KBM-7 (cell line): ENCODE data around the gene VPS33A.
A peak's percentile ranks its signal among the peaks of the same experiment; 100 is the strongest.
"Not testable (repeated sequence)": the region's sequence is repeated elsewhere in the genome, so short reads cannot be mapped to it uniquely, and the experiment has no call there.

ENCODE experiments used
- DNase-seq: peaks from one replicate; pipeline ENCODE4 v3.0.0-alpha.2; 2015
- in situ Hi-C: fragments of 300-500 bp; cut with MboI; formaldehyde crosslinking; loops from 2 replicates; pipeline ENCODE4 v1.14.3; 2020; ENCODE audit warnings: low sequenced_read_pairs, low pct_unique_long_range_greater_than_20kb, mixed read lengths

The VPS33A gene

DNA sequence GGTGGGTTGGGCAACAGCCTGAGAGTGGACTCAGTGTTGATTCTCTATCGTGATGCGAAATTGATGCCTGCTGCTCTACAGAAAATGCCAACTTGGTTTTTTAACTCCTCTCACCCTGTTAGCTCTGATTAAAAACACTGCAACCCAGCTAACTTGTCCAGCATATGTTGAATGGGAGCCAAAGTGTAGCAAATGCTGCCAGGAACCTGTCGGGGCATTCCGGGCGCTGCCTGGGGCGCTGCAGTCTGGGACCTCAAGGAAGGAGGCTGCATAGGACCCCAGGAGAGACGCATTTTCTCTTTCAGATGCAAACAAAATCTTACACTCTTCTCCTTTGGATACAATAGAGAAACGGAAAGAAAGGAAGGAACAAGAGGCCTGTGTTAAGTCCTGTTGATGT is 58.9 kb downstream of the VPS33A start:
- in situ Hi-C loops: no loop called here
- no peak for DNase-seq

DNA sequence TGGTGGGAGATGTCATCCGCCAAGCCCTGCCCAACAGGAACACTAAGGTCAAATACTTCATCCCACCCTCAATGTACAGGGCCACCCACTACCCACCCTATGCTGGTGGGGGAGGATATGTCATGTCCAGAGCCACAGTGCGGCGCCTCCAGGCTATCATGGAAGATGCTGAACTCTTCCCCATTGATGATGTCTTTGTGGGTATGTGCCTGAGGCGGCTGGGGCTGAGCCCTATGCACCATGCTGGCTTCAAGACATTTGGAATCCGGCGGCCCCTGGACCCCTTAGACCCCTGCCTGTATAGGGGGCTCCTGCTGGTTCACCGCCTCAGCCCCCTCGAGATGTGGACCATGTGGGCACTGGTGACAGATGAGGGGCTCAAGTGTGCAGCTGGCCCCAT is 59.3 kb downstream of the VPS33A start:
- in situ Hi-C loops: no loop called here
- no peak for DNase-seq

DNA sequence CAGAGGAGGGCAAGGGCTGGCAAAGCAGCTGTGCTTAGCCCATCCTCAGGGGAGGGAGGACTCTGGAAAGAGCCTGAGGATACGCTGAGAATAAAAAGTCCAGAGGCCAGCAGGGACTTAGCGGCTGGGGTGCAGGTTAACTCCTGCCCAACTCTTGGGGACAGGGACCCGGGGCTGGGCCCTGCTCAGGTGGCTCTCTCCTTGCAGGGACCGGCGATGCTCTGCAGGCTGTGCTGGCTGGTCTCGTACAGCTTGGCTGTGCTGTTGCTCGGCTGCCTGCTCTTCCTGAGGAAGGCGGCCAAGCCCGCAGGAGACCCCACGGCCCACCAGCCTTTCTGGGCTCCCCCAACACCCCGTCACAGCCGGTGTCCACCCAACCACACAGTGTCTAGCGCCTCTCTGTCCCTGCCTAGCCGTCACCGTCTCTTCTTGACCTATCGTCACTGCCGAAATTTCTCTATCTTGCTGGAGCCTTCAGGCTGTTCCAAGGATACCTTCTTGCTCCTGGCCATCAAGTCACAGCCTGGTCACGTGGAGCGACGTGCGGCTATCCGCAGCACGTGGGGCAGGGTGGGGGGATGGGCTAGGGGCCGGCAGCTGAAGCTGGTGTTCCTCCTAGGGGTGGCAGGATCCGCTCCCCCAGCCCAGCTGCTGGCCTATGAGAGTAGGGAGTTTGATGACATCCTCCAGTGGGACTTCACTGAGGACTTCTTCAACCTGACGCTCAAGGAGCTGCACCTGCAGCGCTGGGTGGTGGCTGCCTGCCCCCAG is 60.0 kb downstream of the VPS33A start:
- in situ Hi-C loops: no loop called here
- no peak for DNase-seq

DNA sequence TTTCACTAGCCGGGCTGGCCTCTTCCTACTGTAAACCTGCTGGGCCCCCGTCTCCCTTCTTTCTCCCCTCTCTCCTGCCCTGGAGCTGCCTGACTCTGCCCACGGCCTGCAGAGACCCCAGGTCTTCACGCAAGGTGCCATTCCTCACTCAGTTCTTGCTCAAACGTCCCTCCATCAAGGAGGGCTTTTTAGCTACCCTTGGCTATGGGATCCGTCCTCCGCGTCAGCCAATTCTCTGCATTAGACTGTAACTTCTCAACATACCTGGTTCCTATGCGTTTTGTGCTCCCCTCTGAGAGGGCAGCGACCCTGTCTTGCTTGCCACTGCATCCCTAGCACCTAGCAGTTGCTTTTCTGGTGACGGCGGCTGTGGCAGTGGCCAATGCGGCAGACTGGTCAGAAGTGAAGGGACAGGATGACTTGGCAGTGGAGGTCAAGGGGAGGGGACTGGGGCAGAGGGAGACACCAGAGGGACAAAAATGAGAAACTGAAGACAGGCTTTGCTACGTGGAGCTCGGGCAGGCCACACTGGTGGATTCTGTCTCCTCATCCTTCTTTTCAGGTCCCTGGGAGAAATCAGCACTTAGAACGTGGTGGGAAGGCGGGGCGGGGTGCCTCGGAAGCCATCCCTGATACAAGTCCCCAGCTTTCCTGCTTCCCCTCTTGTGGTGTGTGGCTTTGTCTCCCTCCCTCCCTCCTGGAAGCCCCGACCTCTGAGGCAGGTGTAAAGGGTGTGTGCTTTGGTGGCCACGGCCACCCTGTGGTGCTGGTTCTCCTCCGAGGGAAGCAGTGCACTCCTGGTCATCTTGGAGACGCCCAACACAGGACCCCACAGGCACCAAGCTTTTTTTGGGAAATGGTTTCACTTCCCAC is 61.0 kb downstream of the VPS33A start:
- DNase-seq: no peak

DNA sequence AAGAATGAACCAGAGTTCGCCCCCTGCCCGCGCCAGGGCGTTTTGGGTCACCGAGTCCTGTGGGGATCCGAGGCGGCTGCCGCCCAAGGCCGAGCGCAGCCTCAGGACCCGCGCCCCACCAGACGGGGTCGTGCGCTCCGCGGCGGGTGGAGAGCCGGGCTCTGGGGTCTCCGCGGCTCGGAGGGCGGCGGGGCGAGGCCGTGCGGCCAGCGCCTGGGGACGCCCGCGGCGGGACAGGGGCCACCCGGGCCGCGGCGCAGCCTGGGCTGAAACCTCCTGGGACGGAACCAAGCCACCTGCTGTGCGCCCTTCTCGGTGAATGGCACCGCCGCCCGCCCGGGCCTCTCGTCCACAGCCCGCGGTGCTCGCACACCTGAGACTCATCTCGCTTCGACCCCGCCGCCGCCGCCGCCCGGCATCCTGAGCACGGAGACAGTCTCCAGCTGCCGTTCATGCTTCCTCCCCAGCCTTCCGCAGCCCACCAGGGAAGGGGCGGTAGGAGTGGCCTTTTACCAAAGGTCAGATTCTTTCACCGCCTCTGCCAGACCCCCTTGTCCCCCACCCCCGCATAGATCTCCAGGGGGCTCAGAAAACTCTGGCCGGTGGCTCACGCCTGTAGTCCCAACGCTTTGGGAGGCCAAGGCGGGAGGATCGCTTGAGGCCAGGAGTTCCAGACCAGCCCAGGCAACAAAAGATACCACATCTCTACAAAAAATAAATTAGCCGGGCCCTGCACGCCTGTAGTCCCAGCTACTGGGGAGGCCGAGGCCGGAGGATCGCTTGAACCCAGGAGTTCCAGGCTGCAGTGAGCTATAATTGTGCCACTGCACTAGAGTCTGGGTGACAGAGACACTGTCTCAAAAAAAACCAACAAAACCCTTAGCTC is 61.9 kb downstream of the VPS33A start:
- in situ Hi-C loops: no loop called here
- no peak for DNase-seq

More for the DNA sequence above, 61.0 kb downstream of the VPS33A start:
- in situ Hi-C loops: no loop called here

DNA sequence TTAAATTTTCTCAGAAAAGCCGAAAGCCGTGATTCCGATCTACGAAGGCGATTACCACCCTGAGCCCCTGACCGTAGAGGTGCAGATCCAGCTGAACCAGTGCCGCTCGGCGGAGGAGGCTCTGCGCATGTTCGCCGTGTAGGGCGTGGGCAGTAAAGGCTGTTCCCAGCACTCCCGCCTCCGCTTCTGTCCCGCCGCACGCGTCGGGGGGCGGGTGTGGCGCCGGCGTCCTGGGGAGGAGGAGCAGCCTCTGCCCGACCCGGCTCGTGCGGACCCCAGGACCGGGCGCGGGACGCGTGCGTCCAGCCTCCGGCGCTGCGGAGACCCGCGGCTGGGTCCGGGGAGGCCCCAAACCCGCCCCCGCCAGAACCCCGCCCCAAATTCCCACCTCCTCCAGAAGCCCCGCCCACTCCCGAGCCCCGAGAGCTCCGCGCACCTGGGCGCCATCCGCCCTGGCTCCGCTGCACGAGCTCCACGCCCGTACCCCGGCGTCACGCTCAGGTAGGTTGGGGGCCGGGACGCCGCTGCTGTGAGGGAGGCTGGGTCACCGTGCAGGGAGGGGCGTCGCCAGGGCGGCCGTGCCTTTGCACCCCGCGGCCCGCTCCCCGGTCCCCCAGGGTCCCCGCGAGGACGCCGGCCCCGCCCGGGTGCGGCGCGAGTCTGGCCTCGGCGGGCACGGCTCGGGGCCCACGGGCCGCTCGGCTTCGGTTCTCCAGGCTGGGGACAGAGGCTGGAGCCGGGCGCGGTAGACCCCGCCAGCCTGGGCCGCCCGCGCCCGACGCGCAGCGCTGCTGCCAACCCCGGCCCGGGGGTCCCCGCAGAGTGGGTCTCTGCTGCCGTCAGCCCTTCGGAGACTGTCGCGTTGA is 62.8 kb downstream of the VPS33A start, which contains the start of gene B3GNT4:
Gene B3GNT4, plus strand, starts transcription at position 409 of the 866 bp plus-strand sequence. CDS start 910 bp downstream, outside the sequence.
- in situ Hi-C loops: no loop called here
- peak; percentile 62 for DNase-seq

DNA sequence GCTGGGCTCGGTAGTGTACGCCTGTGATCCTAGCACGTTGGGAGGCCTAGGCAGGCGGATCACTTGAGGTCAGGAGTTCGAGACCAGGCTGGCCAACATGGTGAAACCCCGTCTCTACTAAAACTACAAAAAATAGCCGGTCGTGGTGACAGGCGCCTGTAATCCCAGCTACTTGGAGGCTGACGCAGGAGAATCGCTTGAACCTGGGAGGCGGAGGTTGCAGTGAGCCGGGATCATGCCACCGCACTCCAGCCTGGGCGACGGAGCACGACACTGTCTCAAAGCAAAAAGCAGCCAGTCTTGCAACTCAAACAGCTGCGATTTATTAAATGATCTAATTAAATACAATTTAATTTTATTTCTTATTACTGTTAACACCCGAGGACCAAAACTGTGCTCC is 63.5 kb downstream of the VPS33A start:
- in situ Hi-C loops, DNase-seq: not testable (repeated sequence)

DNA sequence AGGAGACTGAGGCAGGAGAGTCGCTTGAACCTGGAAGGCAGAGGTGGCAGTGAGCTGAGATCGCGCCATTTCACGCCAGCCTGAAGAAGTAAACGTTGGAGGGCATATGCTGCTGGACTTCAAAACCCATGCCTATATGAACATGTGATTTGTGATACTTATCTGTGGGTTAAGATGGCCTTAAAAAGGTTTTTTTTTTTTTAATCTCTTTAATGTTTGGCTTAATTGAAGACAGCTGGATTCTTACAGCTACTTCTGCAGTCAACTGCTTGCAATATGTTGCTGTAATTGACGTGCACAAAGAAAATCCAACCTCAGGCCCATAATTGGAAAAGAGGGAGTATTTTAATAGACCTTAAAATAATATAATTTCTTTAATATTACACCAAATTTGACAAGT is 64.3 kb downstream of the VPS33A start:
- DNase-seq: no peak
- in situ Hi-C loops: no loop called here

DNA sequence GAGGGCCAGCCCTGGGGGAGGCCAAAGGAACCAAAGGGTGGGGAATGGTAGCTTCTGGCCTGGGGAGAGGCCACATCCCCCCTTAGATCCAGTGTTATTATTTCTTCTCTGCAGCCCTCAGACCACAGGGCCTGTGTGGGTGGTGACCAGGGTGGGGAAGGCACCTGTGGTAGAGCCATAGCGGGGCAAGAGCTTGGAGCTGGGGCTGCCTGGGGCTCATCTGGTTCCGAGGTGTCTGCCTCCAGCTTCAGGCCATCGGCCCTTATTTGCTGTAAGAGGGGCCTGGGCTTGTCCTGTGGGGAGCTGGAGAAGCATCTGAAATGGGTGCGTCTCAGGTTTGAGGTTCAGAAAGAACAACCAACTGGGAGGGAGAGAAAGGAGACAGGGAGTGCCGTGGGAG is 64.9 kb downstream of the VPS33A start:
- DNase-seq: no peak
- in situ Hi-C loops: no loop called here

DNA sequence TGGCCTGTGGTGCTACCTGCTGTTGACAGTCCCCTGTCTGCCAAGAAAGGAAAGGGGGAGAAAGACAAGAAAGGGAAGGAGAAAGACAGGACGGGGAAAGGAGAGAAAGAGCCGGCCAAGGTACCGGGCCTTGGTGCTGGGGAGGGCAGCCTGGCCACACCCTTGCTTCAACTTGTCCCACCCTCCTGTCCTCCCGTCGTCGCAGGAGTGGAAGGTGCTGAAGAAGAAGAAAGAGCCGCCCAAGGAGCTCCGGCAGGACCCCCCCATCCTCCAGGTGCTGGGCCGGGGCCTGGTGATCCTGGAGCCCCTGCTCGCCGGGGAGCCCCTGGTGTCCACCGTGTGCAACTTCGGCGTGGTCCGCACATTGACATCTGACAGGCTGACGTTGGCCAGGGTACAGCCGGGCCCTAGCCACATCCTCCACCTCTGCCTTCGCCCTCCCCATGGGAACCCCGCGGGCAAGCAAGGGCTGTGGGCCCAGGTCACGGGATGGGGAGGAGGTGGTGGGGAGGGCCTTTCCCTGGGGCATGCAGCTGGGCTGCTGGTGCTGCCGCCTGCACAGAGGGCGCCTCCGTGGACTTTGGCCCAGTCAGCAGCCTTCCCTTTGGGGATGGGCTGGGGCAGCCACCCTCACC is 65.6 kb downstream of the VPS33A start:
- no peak for DNase-seq
- in situ Hi-C loops: no loop called here

DNA sequence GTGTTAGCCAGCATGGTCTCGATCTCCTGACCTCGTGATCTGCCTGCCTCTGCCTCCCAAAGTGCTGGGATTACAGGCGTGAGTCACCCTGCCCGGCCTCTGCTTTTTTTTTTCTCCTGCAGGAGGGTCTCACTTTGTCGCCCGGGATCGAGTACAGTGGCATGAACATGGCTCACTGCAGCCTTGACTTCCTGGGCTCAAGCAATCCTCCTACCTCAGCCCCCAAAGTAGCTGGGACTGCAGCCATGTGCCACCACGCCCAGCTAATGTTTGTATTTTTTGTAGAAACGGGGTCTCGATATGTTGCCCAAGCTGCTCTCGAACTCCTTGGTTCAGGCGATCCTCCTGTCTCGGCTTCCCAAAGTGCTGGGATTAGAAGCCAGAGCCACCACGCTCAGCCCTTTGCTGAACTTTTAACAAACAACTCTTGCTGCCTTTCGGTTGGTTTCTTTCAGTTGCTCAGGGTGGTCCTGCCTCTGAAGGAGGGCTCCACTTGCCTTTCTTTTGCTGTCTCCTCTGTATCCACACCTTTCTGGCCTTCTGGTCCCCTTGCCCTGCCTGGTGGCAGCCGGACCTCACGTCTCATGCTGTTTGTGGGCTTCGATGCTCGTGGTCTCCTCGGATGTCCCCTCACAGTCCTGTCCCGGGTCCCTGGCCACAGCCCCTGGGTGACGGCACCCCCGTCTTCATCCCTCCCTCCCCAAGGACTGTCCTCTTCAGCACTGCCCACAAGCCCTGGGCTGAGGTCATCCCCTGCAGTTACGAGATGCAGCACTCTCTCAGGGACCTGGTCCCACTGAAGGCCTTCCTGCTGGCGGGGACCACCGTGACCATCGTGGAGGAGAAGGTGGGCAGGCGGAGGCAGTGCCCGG is 66.6 kb downstream of the VPS33A start:
- in situ Hi-C loops: no loop called here
- no peak for DNase-seq

DNA sequence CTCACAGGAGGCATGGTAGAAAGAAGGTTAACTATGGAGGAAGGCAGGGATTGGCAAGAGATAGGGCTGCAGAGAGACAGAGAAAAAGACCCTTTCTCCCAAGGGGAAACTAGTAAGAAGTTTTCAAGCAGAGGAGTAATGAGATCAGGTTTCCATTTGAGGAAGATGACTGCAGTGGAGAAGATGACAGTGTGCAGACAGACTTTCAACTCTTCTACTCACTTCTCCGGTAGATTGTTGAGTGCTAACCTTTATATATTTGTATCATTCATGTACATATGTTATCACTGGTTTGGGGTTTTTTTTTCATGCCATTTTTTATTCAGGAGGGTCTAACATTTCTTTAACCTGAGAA is 68.7 kb downstream of the VPS33A start:
- in situ Hi-C loops: no loop called here
- peak; percentile 37 for DNase-seq

DNA sequence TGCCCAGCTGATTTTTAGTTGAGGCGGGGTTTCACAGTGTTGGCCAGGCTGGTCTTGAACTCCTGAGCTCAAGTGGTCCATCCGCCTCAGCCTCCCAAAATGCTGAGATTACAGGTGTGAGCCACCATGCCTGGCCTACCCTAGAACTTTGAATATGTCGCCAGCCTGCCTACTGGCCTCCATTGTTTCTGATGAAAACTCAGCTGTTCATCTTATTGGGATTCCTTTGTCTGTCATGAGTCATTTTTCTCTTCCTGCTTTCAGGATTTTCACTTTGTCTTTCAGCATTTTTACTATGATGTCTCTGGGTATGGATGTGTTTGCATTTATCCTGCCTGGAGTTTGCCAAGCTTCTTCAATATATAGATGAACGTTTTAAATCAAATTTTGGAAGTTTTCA is 70.9 kb downstream of the VPS33A start:
- DNase-seq: no peak
- in situ Hi-C loops: no loop called here

DNA sequence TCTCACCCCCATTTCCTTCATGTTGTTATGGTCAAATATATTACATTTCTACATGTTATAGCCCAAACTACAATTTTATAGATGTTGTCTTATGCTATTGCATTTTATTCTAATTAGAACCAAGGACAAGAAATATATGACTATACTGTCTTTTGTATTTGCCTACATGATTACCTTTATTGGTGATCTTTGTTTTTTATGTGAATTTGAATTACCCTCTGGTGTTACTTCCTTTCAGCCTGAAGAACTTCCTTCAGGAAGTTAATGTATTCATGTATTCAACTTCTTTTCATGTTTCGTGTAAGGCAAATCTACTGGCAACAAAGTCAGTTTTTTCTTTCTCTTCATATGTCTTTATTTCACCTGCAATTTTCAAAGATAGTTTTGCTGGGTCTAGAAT is 71.5 kb downstream of the VPS33A start:
- no peak for DNase-seq
- in situ Hi-C loops: no loop called here

DNA sequence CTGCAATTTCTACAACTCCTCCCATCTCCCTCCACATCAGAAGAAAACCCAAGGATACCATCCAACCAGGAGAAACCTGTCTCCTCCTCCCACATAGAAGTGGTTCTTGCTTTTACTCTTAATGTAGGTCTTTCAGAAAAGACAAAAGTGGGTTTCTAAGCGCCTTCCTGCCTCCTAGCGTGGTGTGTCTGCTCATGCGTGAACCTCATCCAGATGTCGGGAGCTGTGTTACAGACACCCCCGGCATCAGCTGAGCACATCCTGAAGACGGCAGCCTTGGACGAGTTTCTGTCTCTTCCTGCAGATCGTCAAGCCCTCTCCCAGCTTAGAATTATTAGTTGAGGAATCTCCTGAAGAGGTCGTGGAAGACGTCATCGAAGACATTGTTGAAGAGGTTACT is 73.9 kb downstream of the VPS33A start:
- no peak for DNase-seq
- in situ Hi-C loops: no loop called here

DNA sequence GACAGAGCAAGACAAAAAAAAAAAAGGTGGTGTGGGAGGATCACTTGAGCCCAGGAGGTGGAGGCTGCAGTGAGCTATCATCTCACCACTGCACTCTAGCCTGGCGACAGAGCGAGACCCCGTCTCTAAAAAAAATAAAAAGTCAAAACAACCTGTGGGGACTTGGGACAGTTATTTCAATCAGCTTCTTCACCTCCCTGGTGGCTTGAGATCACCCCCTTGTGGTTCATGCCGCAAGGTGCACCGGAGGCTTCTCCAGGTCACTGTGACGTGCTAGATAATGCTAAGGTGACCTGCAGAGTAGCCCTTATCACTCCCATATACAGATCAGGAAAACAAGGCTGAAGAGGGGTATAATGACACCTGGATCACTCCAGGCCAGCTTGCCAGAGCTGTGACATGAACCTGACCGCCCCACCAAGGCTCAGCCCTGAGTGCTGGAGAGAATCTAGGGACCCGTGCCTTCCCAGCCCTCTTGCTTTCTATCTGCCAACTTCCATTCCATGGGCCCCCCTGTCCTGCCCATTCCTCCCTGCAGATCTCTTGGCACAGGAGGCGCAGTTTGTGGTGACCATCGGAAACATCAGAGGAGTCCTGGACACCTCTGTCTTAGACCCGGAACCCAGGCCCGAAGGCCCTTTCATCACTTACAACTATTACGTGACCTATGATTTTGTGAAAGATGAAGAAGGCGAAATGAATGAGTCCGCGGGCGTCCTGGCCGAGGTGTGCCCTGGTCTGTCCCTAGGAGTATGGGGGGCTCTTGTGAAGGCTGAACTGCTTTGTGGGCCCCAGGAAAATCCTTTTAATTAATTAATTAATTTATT is 75.2 kb downstream of the VPS33A start:
- peak; percentile 80 for DNase-seq
- in situ Hi-C loops: no loop called here
